ENCODE measurements around the gene CMTM3.
"Not testable (repeated sequence)": the region's sequence is repeated elsewhere in the genome, so short reads cannot be mapped to it uniquely, and the experiment has no call there.

DNA sequence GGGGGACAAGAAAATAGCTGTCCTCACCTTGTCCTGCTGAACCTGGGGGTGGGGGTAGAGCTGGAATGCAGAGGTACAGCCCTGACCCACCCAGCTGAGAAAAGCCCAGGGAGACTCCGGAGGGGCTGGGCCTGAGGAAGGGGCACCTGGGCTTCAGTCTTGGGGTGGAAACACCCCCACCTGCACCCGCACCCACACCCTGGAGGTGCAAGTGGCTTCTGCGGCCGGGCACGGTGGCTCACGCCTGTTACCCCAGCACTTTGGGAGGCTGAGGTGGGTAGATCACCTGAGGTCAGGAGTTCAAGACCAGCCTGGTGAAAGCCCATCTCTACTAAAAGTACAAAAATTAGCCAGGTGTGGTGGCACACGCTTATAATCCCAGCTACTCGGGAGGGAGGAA lies 7.4 kb downstream of the CMTM3 start:
- TF ChIP-seq CTCF (IDR thresholded peaks at IDR 0.05 in 8 of 11, conservative IDR thresholded peaks at IDR 0.05 in 3 of 11); POLR2AphosphoS5 (IDR thresholded peaks at IDR 0.05); POLR2A (IDR thresholded peaks at IDR 0.05): not testable (repeated sequence)
